DMS114 treated with DMSO at 0.1 percent for 48 hours (cell line): ENCODE measurements around the gene SCFD2.

Source experiments
- DNase-seq: peaks from one replicate; lab custom pipeline; 2025; ENCODE audit not compliant: unreplicated experiment; lab: John Stamatoyannopoulos, UW

The SCFD2 gene

GRCh38 chr4:52964561-52965101 is 401.2 kb downstream of the SCFD2 start:
- DNase-seq = no peak

GRCh38 chr4:52964011-52964410 is 401.9 kb downstream of the SCFD2 start:
- no peak for DNase-seq

GRCh38 chr4:52962721-52963120 is 403.1 kb downstream of the SCFD2 start:
- no peak for DNase-seq

GRCh38 chr4:52961666-52962412 is 404.0 kb downstream of the SCFD2 start:
- DNase-seq = no peak

- no peak for DNase-seq
Observed at GRCh38 chr4:52959541-52959940, 406.3 kb downstream of the SCFD2 start.

- DNase-seq = no peak
Observed at GRCh38 chr4:52957835-52958631, 407.8 kb downstream of the SCFD2 start.

GRCh38 chr4:52957220-52957686 is 408.6 kb downstream of the SCFD2 start:
- no peak for DNase-seq

- DNase-seq = no peak
Observed at GRCh38 chr4:52956691-52957090, 409.2 kb downstream of the SCFD2 start.

GRCh38 chr4:52954560-52955170 is 411.2 kb downstream of the SCFD2 start:
- no peak for DNase-seq

GRCh38 chr4:52952540-52952939 is 413.3 kb downstream of the SCFD2 start:
- DNase-seq = no peak

GRCh38 chr4:52951016-52951415 is 414.8 kb downstream of the SCFD2 start:
- no peak for DNase-seq

- DNase-seq = no peak
Observed at GRCh38 chr4:52950226-52950625, 415.6 kb downstream of the SCFD2 start.

- no peak for DNase-seq
Observed at GRCh38 chr4:52949336-52949735, 416.5 kb downstream of the SCFD2 start.

- DNase-seq = no peak
Observed at GRCh38 chr4:52948057-52948423, 417.8 kb downstream of the SCFD2 start.

- DNase-seq = no peak
Observed at GRCh38 chr4:52947401-52948056, 418.3 kb downstream of the SCFD2 start.

- no peak for DNase-seq
Observed at GRCh38 chr4:52946855-52947254, 419.0 kb downstream of the SCFD2 start.

- no peak for DNase-seq
Observed at GRCh38 chr4:52945982-52946381, 419.9 kb downstream of the SCFD2 start.

- no peak for DNase-seq
Observed at GRCh38 chr4:52945326-52945898, 420.4 kb downstream of the SCFD2 start.

GRCh38 chr4:52943677-52944076 is 422.2 kb downstream of the SCFD2 start:
- no peak for DNase-seq

- no peak for DNase-seq
Observed at GRCh38 chr4:52942936-52943335, 422.9 kb downstream of the SCFD2 start.

GRCh38 chr4:52941450-52941849 is 424.4 kb downstream of the SCFD2 start:
- no peak for DNase-seq
